Muscle of leg (tissue), 16 donors: ENCODE data around the gene GPC3. TPM values are rescaled to one million over a fixed set of nuclear protein-coding genes. Genes with fewer than 3 reads are reported as not detected.

Experiments
- DNase-seq: peaks from one replicate; pipeline ENCODE4 v3.0.0; 2013
- H3K27ac ChIP-seq: one replicate; pipeline ENCODE4 v1.5.1; 2013; ENCODE audit warnings: mild to moderate bottlenecking, low read length, control low read depth
- H3K27me3 ChIP-seq: one replicate; pipeline ENCODE4 v1.6.1; 2013; ENCODE audit warnings: low read length; ENCODE audit not compliant: control insufficient read depth, insufficient read depth
- H3K36me3 ChIP-seq: one replicate; pipeline ENCODE4 v1.6.1; 2013; ENCODE audit warnings: low read length; ENCODE audit not compliant: control insufficient read depth, insufficient read depth
- H3K4me1 ChIP-seq: one replicate; pipeline ENCODE4 v1.6.1; 2013; ENCODE audit warnings: low read length; ENCODE audit not compliant: control insufficient read depth, insufficient read depth
- H3K4me3 ChIP-seq: one replicate; pipeline ENCODE4 v1.5.1; 2013; ENCODE audit warnings: low read length, control low read depth
- H3K9me3 ChIP-seq: replicated peaks from 2 replicates; pipeline ENCODE4 v1.6.1; 2013; ENCODE audit warnings: low read depth, low read length; ENCODE audit not compliant: control insufficient read depth
- WGBS: methylation state at CpG from one replicate; pipeline ENCODE4 v1.1.5; 2013; ENCODE audit warnings: missing lambda C conversion rate; ENCODE audit not compliant: insufficient coverage; 5-methylcytosine and 5-hydroxymethylcytosine counted together
- long read RNA-seq, 11 donors: transcript quantifications; one replicate each; lab custom pipeline, GENCODE V29; 2026
- polyA plus RNA-seq, 8 donors: library from polyadenylated mRNA; unstranded; fragments of 120-200 nt; gene quantifications; one replicate each; pipeline versions ENCODE4 v1.2.1 to v1.2.3, GENCODE V29; 2013; ENCODE audit warnings: inconsistent platforms in 1 of 8, low replicate concordance in 1 of 8; ENCODE audit not compliant: insufficient read length in 8 of 8, insufficient read depth in 1 of 8
- total RNA-seq: library from RNA; stranded (reverse); fragments of 120-200 nt; gene quantifications from one replicate; pipeline ENCODE4 v1.2.4, GENCODE V29; 2013

GPC3 gene
- total RNA-seq = 271 TPM
- polyA plus RNA-seq = 100 to 1,000 TPM; 280 to 581 (median 387) TPM
- long read RNA-seq, donor 1, transcript GPC3-201 (8 exons, 2,568 nt) = major isoform, 52 of 97 reads
- long read RNA-seq, donor 1, partial matches to known transcripts = 45 of 97 reads
- long read RNA-seq, donor 1, other reads (novel, unspliced or antisense) = 0 of 97 reads
- long read RNA-seq, donor 2, transcript GPC3-201 (8 exons, 2,568 nt) = major isoform, 11 of 11 reads
- long read RNA-seq, donor 2, partial matches to known transcripts = 0 of 11 reads
- long read RNA-seq, donor 2, other reads (novel, unspliced or antisense) = 0 of 11 reads
- long read RNA-seq, donor 3, transcript GPC3-201 (8 exons, 2,568 nt) = major isoform, 108 of 175 reads
- long read RNA-seq, donor 3, partial matches to known transcripts = 67 of 175 reads
- long read RNA-seq, donor 3, other reads (novel, unspliced or antisense) = 0 of 175 reads
- long read RNA-seq, donor 4, transcript GPC3-201 (8 exons, 2,568 nt) = major isoform, 62 of 136 reads
- long read RNA-seq, donor 4, partial matches to known transcripts = 74 of 136 reads
- long read RNA-seq, donor 4, other reads (novel, unspliced or antisense) = 0 of 136 reads
- long read RNA-seq, donor 5, transcript GPC3-201 (8 exons, 2,568 nt) = major isoform, 246 of 652 reads
- long read RNA-seq, donor 5, partial matches to known transcripts = 396 of 652 reads
- long read RNA-seq, donor 5, other reads (novel, unspliced or antisense) = 8 of 652 reads
- long read RNA-seq, donor 6, transcript GPC3-201 (8 exons, 2,568 nt) = major isoform, 141 of 282 reads
- long read RNA-seq, donor 6, partial matches to known transcripts = 139 of 282 reads
- long read RNA-seq, donor 6, other reads (novel, unspliced or antisense) = 0 of 282 reads
- long read RNA-seq, donor 7, transcript GPC3-201 (8 exons, 2,568 nt) = major isoform, 133 of 343 reads
- long read RNA-seq, donor 7, partial matches to known transcripts = 203 of 343 reads
- long read RNA-seq, donor 7, other reads (novel, unspliced or antisense) = 5 of 343 reads
- long read RNA-seq, donor 8, transcript GPC3-201 (8 exons, 2,568 nt) = major isoform, 74 of 152 reads
- long read RNA-seq, donor 8, partial matches to known transcripts = 76 of 152 reads
- long read RNA-seq, donor 8, other reads (novel, unspliced or antisense) = 0 of 152 reads
- long read RNA-seq, donor 9, transcript GPC3-201 (8 exons, 2,568 nt) = major isoform, 81 of 192 reads
- long read RNA-seq, donor 9, partial matches to known transcripts = 109 of 192 reads
- long read RNA-seq, donor 9, other reads (novel, unspliced or antisense) = 0 of 192 reads
- long read RNA-seq, donor 10, transcript GPC3-201 (8 exons, 2,568 nt) = major isoform, 135 of 228 reads
- long read RNA-seq, donor 10, partial matches to known transcripts = 85 of 228 reads
- long read RNA-seq, donor 10, other reads (novel, unspliced or antisense) = 5 of 228 reads
- long read RNA-seq, donor 11, transcript GPC3-201 (8 exons, 2,568 nt) = major isoform, 114 of 392 reads
- long read RNA-seq, donor 11, partial matches to known transcripts = 274 of 392 reads
- long read RNA-seq, donor 11, other reads (novel, unspliced or antisense) = 0 of 392 reads

DNA sequence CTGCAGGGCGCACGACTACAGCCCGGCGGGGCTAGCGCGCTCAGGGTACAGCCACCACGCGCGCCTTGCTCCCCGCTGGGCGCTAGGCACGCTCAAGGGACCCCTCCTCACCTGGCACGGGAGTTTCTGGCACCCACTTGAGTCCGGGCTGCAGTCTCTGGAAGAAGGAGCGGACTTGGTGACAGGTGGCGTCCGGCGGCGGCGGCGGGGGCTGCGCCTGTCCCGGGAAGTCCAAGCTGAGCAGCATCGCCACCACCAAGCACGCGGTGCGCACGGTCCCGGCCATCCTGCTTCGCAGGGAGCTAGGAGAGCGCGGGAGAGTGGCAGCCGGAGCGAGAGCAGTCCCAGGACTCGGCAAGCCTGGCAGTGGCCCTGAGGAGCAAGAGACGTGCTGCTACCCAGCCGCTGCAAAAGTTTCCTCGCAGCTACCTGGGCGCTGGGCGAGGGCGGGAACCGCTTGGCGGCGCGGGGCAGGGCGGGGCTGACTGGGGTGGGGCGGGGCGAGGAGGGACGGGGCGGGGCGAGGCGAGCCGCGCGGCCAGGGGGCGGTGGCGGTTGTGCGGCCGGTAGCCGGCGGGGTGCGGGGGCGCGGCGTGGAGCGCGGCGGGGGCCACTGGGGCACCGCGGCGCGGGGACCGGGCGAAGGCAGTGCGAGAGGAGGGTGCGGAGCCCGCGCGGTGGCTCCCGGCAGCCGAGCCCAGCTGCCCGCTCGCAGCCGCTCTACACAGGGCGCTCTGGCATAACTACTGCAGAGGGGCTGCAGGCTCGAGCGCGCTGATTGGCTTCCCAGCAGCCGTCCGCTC is at the start of gene GPC3:
Gene GPC3, minus strand, starts transcription at position 431 of the 803 bp plus-strand sequence.
- H3K27me3 ChIP-seq = peaks cover 42% of the 10 kb centered on the region
- H3K27ac ChIP-seq = peak within 1 kb of the TSS; percentile 62
- DNase-seq = peak; percentile 84
- peaks cover 17% of the 10 kb centered on the region for H3K4me1 ChIP-seq
- H3K9me3 ChIP-seq = no peaks in the 10 kb centered on the region
- H3K4me3 ChIP-seq = peak within 1 kb of the TSS; percentile 64
- WGBS = 39% methylated on average over 89 of the region's 90 CpGs
- no peaks in the 10 kb centered on the region for H3K36me3 ChIP-seq

DNA sequence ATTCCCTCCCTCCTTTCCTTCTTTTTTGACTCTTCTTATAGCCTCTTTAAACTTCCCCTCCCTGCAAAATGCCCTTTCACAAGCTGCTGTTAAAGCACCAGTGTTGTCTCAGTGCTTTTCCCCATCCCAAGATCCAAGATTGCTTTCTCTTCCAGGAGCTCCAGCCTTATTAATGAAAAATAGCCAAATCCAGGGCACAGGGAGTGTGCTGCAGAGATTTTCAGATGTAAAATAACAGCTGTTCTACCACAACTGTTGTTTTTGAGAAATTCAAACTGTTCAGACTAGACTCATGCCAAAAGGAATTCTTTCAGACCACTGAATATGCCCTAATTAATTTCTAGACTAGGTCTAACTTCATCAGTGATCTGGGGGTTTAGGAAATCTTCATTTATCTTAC is 47.0 kb upstream of the GPC3 start:
- Histone ChIP-seq H3K36me3 (no peaks in the 10 kb centered on the region), H3K27ac (no peak overlapping the region), H3K4me3 (no peak overlapping the region), H3K4me1 (no peaks in the 10 kb centered on the region), H3K27me3 (peaks cover 14% of the 10 kb centered on the region), H3K9me3 (no peaks in the 10 kb centered on the region)
- DNase-seq = no peak

GRCh38 chrX:134026565-134027311 is 41.3 kb upstream of the GPC3 start:
- no peak overlapping the region for H3K27ac ChIP-seq
- H3K4me1 ChIP-seq = peaks cover 2% of the 10 kb centered on the region
- peaks cover 25% of the 10 kb centered on the region for H3K27me3 ChIP-seq
- peak overlapping the region; percentile 30 for H3K4me3 ChIP-seq
- peak; percentile 83 for DNase-seq
- 21% methylated on average over 5 of the region's 15 CpGs for WGBS
- no peaks in the 10 kb centered on the region for H3K36me3 ChIP-seq
- H3K9me3 ChIP-seq = no peaks in the 10 kb centered on the region

DNA sequence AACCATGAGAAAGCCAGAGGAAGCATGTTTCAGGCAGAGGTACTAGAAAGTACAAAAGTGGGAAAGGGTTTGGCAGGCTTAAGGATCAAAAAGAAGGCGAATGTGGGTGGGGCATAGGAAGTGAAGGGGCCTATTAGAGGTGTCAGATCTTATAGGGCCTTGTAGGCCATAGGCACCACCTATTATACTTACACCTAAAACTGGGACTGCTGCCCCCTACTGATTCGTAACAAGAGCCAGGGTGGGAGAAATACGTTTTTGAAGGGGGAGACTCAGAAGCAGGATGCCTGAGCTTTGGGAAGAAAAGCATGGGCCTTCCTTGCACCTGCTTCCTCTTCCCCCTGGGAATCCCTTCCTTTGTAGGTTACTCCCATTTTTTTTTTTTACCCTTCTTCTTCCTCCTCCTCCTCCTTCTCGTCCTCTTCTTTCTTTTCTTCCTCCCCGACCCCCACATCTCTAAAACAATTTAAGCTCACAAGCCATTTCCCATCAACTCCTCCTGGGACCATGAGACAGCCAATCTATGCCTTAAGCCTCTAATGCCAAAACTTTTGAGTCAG is 40.7 kb upstream of the GPC3 start:
- DNase-seq = peak; percentile 24
- no peak overlapping the region for H3K27ac ChIP-seq
- H3K4me3 ChIP-seq = peak overlapping the region; percentile 30
- peaks cover 2% of the 10 kb centered on the region for H3K4me1 ChIP-seq
- peaks cover 25% of the 10 kb centered on the region for H3K27me3 ChIP-seq
- WGBS = 14% methylated on average over 1 of the region's 5 CpGs
- no peaks in the 10 kb centered on the region for H3K9me3 ChIP-seq
- H3K36me3 ChIP-seq = no peaks in the 10 kb centered on the region

DNA sequence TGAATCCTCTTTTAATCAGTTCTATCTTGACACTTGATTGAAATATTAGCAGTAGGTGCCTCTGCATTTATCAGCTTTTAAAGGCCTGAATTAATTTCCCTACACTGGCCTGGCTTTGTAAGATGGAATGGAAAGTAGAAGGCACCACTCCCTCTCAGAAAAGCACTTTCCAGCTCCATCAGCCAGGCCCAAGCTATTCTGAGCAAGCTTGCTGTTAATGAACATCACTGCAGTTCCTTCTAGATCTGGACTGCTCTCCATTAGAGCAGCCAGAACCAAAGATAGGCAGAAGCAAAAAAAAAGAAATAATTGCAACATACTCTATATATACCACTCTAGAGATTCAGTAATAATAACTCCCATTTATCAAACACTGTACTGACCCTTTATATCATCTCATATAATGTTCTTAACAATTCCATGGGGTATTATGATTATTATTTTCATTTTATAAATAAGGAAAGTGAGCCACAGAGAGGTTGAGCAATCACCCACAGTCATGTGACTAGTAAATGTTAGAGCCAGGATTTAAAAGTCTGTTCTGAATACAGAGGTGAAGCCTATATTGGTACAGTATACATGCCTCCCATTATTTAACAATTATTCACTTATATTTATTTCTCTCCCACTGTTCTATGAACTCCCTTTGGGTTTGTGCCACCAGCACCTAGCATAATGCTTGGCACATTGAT is 39.4 kb upstream of the GPC3 start:
- Histone ChIP-seq H3K4me3 (no peak overlapping the region), H3K4me1 (peaks cover 2% of the 10 kb centered on the region), H3K27ac (no peak overlapping the region), H3K27me3 (peaks cover 25% of the 10 kb centered on the region), H3K9me3 (no peaks in the 10 kb centered on the region), H3K36me3 (no peaks in the 10 kb centered on the region)
- DNase-seq = peak; percentile 51

DNA sequence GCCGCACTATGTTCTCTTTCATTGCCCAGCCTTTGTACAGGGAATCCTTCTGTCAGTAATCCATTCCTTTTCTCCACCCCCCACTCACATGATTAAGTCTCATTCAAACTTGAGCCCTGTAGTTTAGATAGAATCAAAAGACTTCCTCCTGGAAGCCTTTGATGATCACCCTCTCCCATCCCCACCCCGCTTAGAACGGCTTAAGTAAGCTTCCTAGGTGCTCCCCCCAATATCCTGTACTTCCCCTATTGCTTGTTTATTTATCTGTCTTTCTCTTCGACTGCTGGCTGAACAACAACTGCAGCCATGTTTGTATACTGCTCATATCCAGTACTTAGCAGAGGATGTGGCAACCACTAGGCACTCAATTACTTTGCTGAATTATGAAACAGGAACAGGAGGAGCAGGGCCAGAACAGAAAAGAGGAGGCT is 38.5 kb upstream of the GPC3 start:
- Histone ChIP-seq H3K27ac (no peak overlapping the region), H3K9me3 (no peaks in the 10 kb centered on the region), H3K27me3 (peaks cover 22% of the 10 kb centered on the region), H3K4me1 (peaks cover 2% of the 10 kb centered on the region), H3K36me3 (no peaks in the 10 kb centered on the region), H3K4me3 (no peak overlapping the region)
- no peak for DNase-seq
- WGBS = 42% methylated on average over 3 of the region's 4 CpGs

GRCh38 chrX:134020910-134021309 is 35.5 kb upstream of the GPC3 start:
- no peak overlapping the region for H3K27ac ChIP-seq
- no peaks in the 10 kb centered on the region for H3K36me3 ChIP-seq
- WGBS = no CpG with 5 or more reads among the region's 2 CpGs
- no peaks in the 10 kb centered on the region for H3K9me3 ChIP-seq
- DNase-seq = no peak
- H3K27me3 ChIP-seq = peaks cover 16% of the 10 kb centered on the region
- no peak overlapping the region for H3K4me3 ChIP-seq
- no peaks in the 10 kb centered on the region for H3K4me1 ChIP-seq

- no CpG with 5 or more reads among the region's 4 CpGs for WGBS
- no peaks in the 10 kb centered on the region for H3K4me1 ChIP-seq
- no peak for DNase-seq
- peaks cover 10% of the 10 kb centered on the region for H3K27me3 ChIP-seq
- no peak overlapping the region for H3K4me3 ChIP-seq
- no peaks in the 10 kb centered on the region for H3K9me3 ChIP-seq
- H3K36me3 ChIP-seq = no peaks in the 10 kb centered on the region
- H3K27ac ChIP-seq = no peak overlapping the region
These were observed 34.3 kb upstream of the GPC3 start for GRCh38 chrX:134019567-134020206.
